Measurements from ENCODE around the gene MYOG. TPM values are rescaled to one million over a fixed set of nuclear protein-coding genes. Genes with fewer than 3 reads are reported as not detected.

Gene MYOG
- total RNA-seq (480 TPM), polyA plus RNA-seq (ENCODE audit: insufficient read depth in 1 of 8, insufficient read length in 8 of 8, low replicate concordance in 1 of 8) (100 to 1,000 TPM; 371 to 519 (median 438) TPM)
- long read RNA-seq, donor 1, transcript MYOG-201 (3 exons, 1,528 nt) = major isoform, 160 of 160 reads
- long read RNA-seq, donor 1, partial matches to known transcripts = 0 of 160 reads
- long read RNA-seq, donor 1, other reads (novel, unspliced or antisense) = 0 of 160 reads
- long read RNA-seq, donor 2, transcript MYOG-201 (3 exons, 1,528 nt) = major isoform, 34 of 34 reads
- long read RNA-seq, donor 2, partial matches to known transcripts = 0 of 34 reads
- long read RNA-seq, donor 2, other reads (novel, unspliced or antisense) = 0 of 34 reads
- long read RNA-seq, donor 3, transcript MYOG-201 (3 exons, 1,528 nt) = major isoform, 488 of 527 reads
- long read RNA-seq, donor 3, partial matches to known transcripts = 23 of 527 reads
- long read RNA-seq, donor 3, other reads (novel, unspliced or antisense) = 16 of 527 reads
- long read RNA-seq, donor 4, transcript MYOG-201 (3 exons, 1,528 nt) = major isoform, 315 of 465 reads
- long read RNA-seq, donor 4, partial matches to known transcripts = 150 of 465 reads
- long read RNA-seq, donor 4, other reads (novel, unspliced or antisense) = 0 of 465 reads
- long read RNA-seq, donor 5, transcript MYOG-201 (3 exons, 1,528 nt) = major isoform, 703 of 760 reads
- long read RNA-seq, donor 5, partial matches to known transcripts = 32 of 760 reads
- long read RNA-seq, donor 5, other reads (novel, unspliced or antisense) = 25 of 760 reads
- long read RNA-seq, donor 6, transcript MYOG-201 (3 exons, 1,528 nt) = major isoform, 579 of 861 reads
- long read RNA-seq, donor 6, partial matches to known transcripts = 263 of 861 reads
- long read RNA-seq, donor 6, other reads (novel, unspliced or antisense) = 19 of 861 reads
- long read RNA-seq, donor 7, transcript MYOG-201 (3 exons, 1,528 nt) = major isoform, 338 of 403 reads
- long read RNA-seq, donor 7, partial matches to known transcripts = 54 of 403 reads
- long read RNA-seq, donor 7, other reads (novel, unspliced or antisense) = 11 of 403 reads
- long read RNA-seq, donor 8, transcript MYOG-201 (3 exons, 1,528 nt) = major isoform, 188 of 188 reads
- long read RNA-seq, donor 8, partial matches to known transcripts = 0 of 188 reads
- long read RNA-seq, donor 8, other reads (novel, unspliced or antisense) = 0 of 188 reads
- long read RNA-seq, donor 9, transcript MYOG-201 (3 exons, 1,528 nt) = major isoform, 257 of 399 reads
- long read RNA-seq, donor 9, partial matches to known transcripts = 142 of 399 reads
- long read RNA-seq, donor 9, other reads (novel, unspliced or antisense) = 0 of 399 reads
- long read RNA-seq, donor 10, transcript MYOG-201 (3 exons, 1,528 nt) = major isoform, 363 of 376 reads
- long read RNA-seq, donor 10, partial matches to known transcripts = 13 of 376 reads
- long read RNA-seq, donor 10, other reads (novel, unspliced or antisense) = 0 of 376 reads
- long read RNA-seq, donor 11, transcript MYOG-201 (3 exons, 1,528 nt) = major isoform, 268 of 292 reads
- long read RNA-seq, donor 11, partial matches to known transcripts = 12 of 292 reads
- long read RNA-seq, donor 11, other reads (novel, unspliced or antisense) = 12 of 292 reads

DNA sequence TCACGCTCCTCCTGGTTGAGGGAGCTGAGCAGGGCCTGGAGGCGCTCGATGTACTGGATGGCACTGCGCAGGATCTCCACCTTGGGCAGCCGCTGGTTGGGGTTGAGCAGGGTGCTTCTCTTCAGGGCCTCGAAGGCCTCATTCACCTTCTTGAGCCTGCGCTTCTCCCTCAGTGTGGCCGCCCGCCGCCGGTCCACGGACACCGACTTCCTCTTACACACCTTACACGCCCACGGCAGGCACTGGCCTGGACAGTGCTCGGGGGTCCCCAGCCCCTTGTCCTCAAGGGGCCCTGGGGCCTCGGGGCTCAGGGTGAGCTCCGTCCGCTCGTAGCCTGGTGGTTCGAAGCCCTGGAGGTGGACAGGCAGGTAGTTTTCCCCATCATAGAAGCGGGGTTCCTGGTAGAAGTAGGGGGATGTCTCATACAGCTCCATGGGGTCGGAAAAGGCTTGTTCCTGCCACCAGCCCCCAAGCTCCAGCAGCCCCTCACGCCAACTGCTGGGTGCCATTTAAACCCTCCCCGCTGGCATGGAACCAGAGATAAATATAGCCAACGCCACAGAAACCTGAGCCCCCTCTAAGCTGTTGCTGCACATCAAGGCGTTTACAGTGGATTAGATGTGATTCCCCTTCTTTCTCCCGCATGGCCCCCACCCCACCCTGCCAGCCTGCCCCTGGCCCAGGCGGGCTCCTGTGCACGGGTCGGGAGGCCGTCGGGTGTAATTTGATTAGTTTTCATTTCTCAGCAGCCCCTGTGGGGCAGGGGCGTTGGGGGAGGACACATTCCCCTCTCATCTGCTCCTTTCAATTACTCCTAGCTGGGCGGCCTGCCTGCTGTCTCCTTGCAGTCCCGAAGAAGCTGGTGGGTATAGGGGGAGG lies at the start of gene MYOG:
Gene MYOG (minus strand): TSS at position 485 of the 879 bp plus-strand sequence. CDS start 51 bp downstream, at position 434.
- H3K36me3 ChIP-seq (ENCODE audit: control insufficient read depth, insufficient read depth, low read length) = peaks cover 18% of the 10 kb centered on the region
- 86% methylated on average over 9 of the region's 36 CpGs for whole genome bisulfite sequencing (ENCODE audit: insufficient coverage)
- DNase-seq = peak; percentile 86
- peaks cover 68% of the 10 kb centered on the region for H3K4me1 ChIP-seq (ENCODE audit: control insufficient read depth, insufficient read depth, low read length)
- peaks cover 8% of the 10 kb centered on the region for H3K27me3 ChIP-seq (ENCODE audit: control insufficient read depth, insufficient read depth, low read length)
- peak within 1 kb of the TSS; percentile 72 for H3K4me3 ChIP-seq (ENCODE audit: low read length)
- H3K27ac ChIP-seq (ENCODE audit: low read length) = peak within 1 kb of the TSS; percentile 93
- H3K9me3 ChIP-seq (replicated peaks; ENCODE audit: control insufficient read depth, low read depth, low read length) = no peaks in the 10 kb centered on the region

GRCh38 chr1:203133970-203134725 lies 48.3 kb upstream of the MYOG start:
- 42% methylated on average over 7 of the region's 12 CpGs for WGBS (ENCODE audit: insufficient coverage)
- Histone ChIP-seq H3K4me1 (ENCODE audit: control insufficient read depth, insufficient read depth, low read length) (peaks cover 27% of the 10 kb centered on the region), H3K9me3 (replicated peaks; ENCODE audit: control insufficient read depth, low read depth, low read length) (no peaks in the 10 kb centered on the region), H3K27me3 (ENCODE audit: control insufficient read depth, insufficient read depth, low read length) (peaks cover 8% of the 10 kb centered on the region), H3K4me3 (ENCODE audit: low read length) (no peak overlapping the region), H3K27ac (ENCODE audit: low read length) (no peak overlapping the region), H3K36me3 (ENCODE audit: control insufficient read depth, insufficient read depth, low read length) (no peaks in the 10 kb centered on the region)
- DNase-seq = no peak

DNA sequence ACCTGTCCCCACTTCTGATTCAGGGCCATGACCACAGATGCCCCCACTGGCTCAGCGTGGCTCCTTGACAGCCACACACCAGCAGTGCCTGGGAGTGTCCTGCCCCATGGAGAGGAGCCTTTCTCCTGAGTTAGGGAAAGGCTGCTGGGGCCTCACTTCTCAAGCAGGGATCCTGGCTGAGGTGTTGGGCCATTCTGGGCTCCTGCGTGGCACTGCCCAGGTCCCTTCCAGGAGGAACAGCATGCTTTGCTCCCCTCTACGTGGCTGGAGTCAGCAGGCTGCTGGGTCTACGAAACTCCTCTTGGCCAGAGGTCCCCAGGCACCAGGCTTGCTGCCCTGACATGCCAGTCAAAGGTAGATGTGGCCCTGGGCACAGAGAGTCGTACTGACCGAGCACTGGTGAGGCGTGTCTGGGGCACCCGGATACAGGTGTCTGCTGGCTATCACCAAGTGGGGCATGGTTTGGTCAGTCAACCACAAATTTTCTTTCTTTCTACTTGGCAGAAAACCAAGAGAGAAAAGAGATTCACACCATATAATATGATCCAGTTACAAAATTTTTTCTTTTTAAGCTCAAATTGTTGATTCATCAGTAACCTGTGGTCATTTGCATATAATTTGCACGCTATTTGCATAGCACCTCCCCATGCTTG lies 45.9 kb upstream of the MYOG start:
- H3K27ac ChIP-seq (ENCODE audit: low read length) = no peak overlapping the region
- no peaks in the 10 kb centered on the region for H3K36me3 ChIP-seq (ENCODE audit: control insufficient read depth, insufficient read depth, low read length)
- no peak overlapping the region for H3K4me3 ChIP-seq (ENCODE audit: low read length)
- no peaks in the 10 kb centered on the region for H3K9me3 ChIP-seq (replicated peaks; ENCODE audit: control insufficient read depth, low read depth, low read length)
- peaks cover 31% of the 10 kb centered on the region for H3K27me3 ChIP-seq (ENCODE audit: control insufficient read depth, insufficient read depth, low read length)
- 86% methylated on average over 7 of the region's 9 CpGs for WGBS (ENCODE audit: insufficient coverage)
- peaks cover 49% of the 10 kb centered on the region for H3K4me1 ChIP-seq (ENCODE audit: control insufficient read depth, insufficient read depth, low read length)
- no peak for DNase-seq

GRCh38 chr1:203130358-203130985 lies 44.7 kb upstream of the MYOG start:
- H3K36me3 ChIP-seq (ENCODE audit: control insufficient read depth, insufficient read depth, low read length) = no peaks in the 10 kb centered on the region
- 50% methylated on average over 3 of the region's 3 CpGs for WGBS (ENCODE audit: insufficient coverage)
- peaks cover 36% of the 10 kb centered on the region for H3K27me3 ChIP-seq (ENCODE audit: control insufficient read depth, insufficient read depth, low read length)
- DNase-seq = no peak
- H3K4me3 ChIP-seq (ENCODE audit: low read length) = no peak overlapping the region
- peaks cover 58% of the 10 kb centered on the region for H3K4me1 ChIP-seq (ENCODE audit: control insufficient read depth, insufficient read depth, low read length)
- H3K9me3 ChIP-seq (replicated peaks; ENCODE audit: control insufficient read depth, low read depth, low read length) = no peaks in the 10 kb centered on the region
- no peak overlapping the region for H3K27ac ChIP-seq (ENCODE audit: low read length)

- Histone ChIP-seq H3K36me3 (ENCODE audit: control insufficient read depth, insufficient read depth, low read length) (no peaks in the 10 kb centered on the region), H3K9me3 (replicated peaks; ENCODE audit: control insufficient read depth, low read depth, low read length) (no peaks in the 10 kb centered on the region), H3K27ac (ENCODE audit: low read length) (no peak overlapping the region), H3K27me3 (ENCODE audit: control insufficient read depth, insufficient read depth, low read length) (peaks cover 44% of the 10 kb centered on the region), H3K4me3 (ENCODE audit: low read length) (no peak overlapping the region), H3K4me1 (ENCODE audit: control insufficient read depth, insufficient read depth, low read length) (peaks cover 58% of the 10 kb centered on the region)
- peak; percentile 50 for DNase-seq
- WGBS (ENCODE audit: insufficient coverage) = 37% methylated on average over 6 of the region's 7 CpGs
Observed at GRCh38 chr1:203129501-203130231, 43.9 kb upstream of the MYOG start.

- Histone ChIP-seq H3K36me3 (ENCODE audit: control insufficient read depth, insufficient read depth, low read length) (no peaks in the 10 kb centered on the region), H3K27ac (ENCODE audit: low read length) (no peak overlapping the region)
- 85% methylated on average over 22 of the region's 29 CpGs for WGBS (ENCODE audit: insufficient coverage)
Observed at GRCh38 chr1:203128716-203129500, 43.1 kb upstream of the MYOG start.

GRCh38 chr1:203128431-203128715 lies 42.6 kb upstream of the MYOG start:
- DNase-seq = no peak
- Histone ChIP-seq H3K27me3 (ENCODE audit: control insufficient read depth, insufficient read depth, low read length) (peaks cover 54% of the 10 kb centered on the region), H3K9me3 (replicated peaks; ENCODE audit: control insufficient read depth, low read depth, low read length) (no peaks in the 10 kb centered on the region), H3K4me1 (ENCODE audit: control insufficient read depth, insufficient read depth, low read length) (peaks cover 59% of the 10 kb centered on the region), H3K4me3 (ENCODE audit: low read length) (peak overlapping the region; percentile 27), H3K27ac (ENCODE audit: low read length) (no peak overlapping the region), H3K36me3 (ENCODE audit: control insufficient read depth, insufficient read depth, low read length) (no peaks in the 10 kb centered on the region)
- 10% methylated on average over 7 of the region's 7 CpGs for WGBS (ENCODE audit: insufficient coverage)

More at GRCh38 chr1:203128716-203129500, 43.1 kb upstream of the MYOG start:
- Histone ChIP-seq H3K4me1 (ENCODE audit: control insufficient read depth, insufficient read depth, low read length) (peaks cover 59% of the 10 kb centered on the region), H3K9me3 (replicated peaks; ENCODE audit: control insufficient read depth, low read depth, low read length) (no peaks in the 10 kb centered on the region), H3K27me3 (ENCODE audit: control insufficient read depth, insufficient read depth, low read length) (peaks cover 51% of the 10 kb centered on the region), H3K4me3 (ENCODE audit: low read length) (peak overlapping the region; percentile 27)
- no peak for DNase-seq

All from muscle of leg (tissue), 16 donors.